ENCODE results near the gene KCND3.

- no peak for TF ChIP-seq POLR2AphosphoS5 (IDR thresholded peaks at IDR 0.05; ENCODE audit: insufficient read depth in 1 of 2, low read depth in 1 of 2)
- no peak for TF ChIP-seq CTCF (IDR thresholded peaks at IDR 0.05)
- no peak for TF ChIP-seq POLR2A (IDR thresholded peaks at IDR 0.05)
Measured at GRCh38 chr1:111833334-111833733, 156.1 kb downstream of the KCND3 start.
